Keratinocyte (primary cell): Measurements from ENCODE around the gene ARMC2.

Experiments used
- EZH2 ChIP-seq: IDR thresholded peaks from one replicate; pipeline ENCODE4 v1.6.1; 2012; ENCODE audit warnings: inconsistent platforms, mild to moderate bottlenecking, low read length, moderate library complexity
- TF ChIP-seq, protein P1 (sequence below), 3 experiments: IDR thresholded peaks in 1 of 3; conservative IDR thresholded peaks in 1 of 3; optimal IDR thresholded peaks in 1 of 3; 2 replicates in 2 of 3; 3 replicates in 1 of 3; pipeline versions ENCODE3 to v1.5.1; 2011; ENCODE audit warnings: low read length in 3 of 3, mild to moderate bottlenecking in 3 of 3, moderate library complexity in 2 of 3, control low read depth in 1 of 3, inconsistent platforms in 1 of 3; ENCODE audit not compliant: insufficient read depth in 2 of 3; ENCODE audit errors: extremely low read depth in 1 of 3

DNA sequence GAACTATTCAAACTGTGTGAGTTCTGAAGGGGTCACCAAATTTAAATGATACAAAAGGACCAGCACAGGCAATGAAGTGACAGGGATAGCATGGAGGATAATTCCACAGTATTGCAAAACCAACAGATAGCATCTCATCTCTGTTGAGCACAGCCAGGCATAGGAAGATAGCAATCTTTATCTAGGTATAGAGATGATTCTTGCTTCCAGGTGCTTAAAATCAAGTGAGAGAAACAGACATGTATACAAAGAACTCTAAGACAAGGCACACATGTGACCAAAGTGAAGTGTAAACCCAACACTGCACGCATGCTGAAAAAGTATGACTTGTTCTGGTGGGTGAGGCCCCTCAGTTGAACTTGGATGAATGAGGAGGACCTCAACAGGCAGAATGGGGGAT is 48.4 kb upstream of the ARMC2 start:
- TF ChIP-seq, protein P1, sequence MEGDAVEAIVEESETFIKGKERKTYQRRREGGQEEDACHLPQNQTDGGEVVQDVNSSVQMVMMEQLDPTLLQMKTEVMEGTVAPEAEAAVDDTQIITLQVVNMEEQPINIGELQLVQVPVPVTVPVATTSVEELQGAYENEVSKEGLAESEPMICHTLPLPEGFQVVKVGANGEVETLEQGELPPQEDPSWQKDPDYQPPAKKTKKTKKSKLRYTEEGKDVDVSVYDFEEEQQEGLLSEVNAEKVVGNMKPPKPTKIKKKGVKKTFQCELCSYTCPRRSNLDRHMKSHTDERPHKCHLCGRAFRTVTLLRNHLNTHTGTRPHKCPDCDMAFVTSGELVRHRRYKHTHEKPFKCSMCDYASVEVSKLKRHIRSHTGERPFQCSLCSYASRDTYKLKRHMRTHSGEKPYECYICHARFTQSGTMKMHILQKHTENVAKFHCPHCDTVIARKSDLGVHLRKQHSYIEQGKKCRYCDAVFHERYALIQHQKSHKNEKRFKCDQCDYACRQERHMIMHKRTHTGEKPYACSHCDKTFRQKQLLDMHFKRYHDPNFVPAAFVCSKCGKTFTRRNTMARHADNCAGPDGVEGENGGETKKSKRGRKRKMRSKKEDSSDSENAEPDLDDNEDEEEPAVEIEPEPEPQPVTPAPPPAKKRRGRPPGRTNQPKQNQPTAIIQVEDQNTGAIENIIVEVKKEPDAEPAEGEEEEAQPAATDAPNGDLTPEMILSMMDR (optimal IDR thresholded peaks at IDR 0.05 in 1 of 3, IDR thresholded peaks at IDR 0.05 in 1 of 3, conservative IDR thresholded peaks at IDR 0.05 in 1 of 3; ENCODE audit: extremely low read depth in 1 of 3, insufficient read depth in 2 of 3, low read length in 3 of 3), result no peak
- no peak for TF ChIP-seq EZH2
